DND-41 (cell line): ENCODE measurements around the gene MUC6.

ENCODE experiments used
- CTCF ChIP-seq: IDR thresholded peaks from 2 replicates; pipeline ENCODE4 v1.5.1; 2012; ENCODE audit warnings: borderline replicate concordance, low read length, moderate library complexity, mild to moderate bottlenecking; ENCODE audit not compliant: poor library complexity, severe bottlenecking; ENCODE audit errors: extremely low read depth
- EZH2 ChIP-seq: IDR thresholded peaks from 3 replicates; pipeline ENCODE4 v1.6.1; 2012; ENCODE audit warnings: borderline replicate concordance, low read depth, mild to moderate bottlenecking, moderate library complexity, low read length, inconsistent platforms; ENCODE audit not compliant: severe bottlenecking

GRCh38 chr11:1013631-1013935 lies 22.9 kb downstream of the MUC6 start:
- no peak for TF ChIP-seq CTCF
- TF ChIP-seq EZH2: no peak
